ENCODE data around the gene MTAP.

The MTAP gene

DNA sequence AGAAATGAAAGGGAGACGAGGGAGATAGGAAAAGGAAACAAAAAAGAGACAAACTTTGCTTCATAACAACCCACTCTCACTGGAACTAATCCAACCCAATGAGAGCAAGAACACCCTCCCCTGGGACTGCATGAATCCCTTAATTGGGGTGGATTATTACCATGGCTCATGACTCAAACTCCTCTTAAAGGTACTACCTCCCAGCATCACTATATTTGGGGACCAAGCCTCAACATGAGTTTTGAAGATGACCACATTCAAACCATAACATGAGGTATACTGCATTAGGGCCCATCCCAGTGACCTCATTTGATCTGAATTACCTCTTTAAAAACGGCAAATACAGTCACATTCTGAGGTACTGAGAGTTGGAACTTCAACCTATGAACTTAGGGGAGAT is 8.0 kb downstream of the MTAP start:
- DNase-seq (ENCODE audit: insufficient read length) (no peak), FAIRE-seq (no peak)
- TF ChIP-seq POLR2AphosphoS5 (IDR thresholded peaks at IDR 0.05; ENCODE audit: low read depth, low read length) (no peak), POLR2A (IDR thresholded peaks at IDR 0.05; ENCODE audit: low read depth, low read length) (no peak), TAF1 (IDR thresholded peaks at IDR 0.05; ENCODE audit: borderline replicate concordance, low read depth, low read length) (no peak)

DNA sequence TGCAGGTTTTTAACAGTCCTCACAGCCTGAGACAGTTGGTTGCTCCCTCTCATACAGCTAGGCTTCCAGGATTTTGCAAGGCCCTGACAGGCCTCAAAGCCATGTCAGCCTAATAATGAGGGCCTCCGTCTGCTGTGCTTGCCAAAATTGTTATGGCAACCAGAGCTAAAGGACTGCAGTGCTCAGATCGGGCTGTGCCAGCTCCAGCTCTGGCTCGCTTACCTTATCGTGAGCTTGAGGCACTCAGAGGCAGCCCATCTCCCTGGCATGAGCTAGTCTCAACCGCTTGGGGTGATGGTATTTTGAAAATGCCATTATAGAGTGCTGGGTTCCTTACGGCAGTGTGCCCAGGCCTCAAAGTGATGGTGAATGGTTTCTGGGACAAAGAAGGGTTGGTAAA is 8.4 kb downstream of the MTAP start:
- DNase-seq (ENCODE audit: insufficient read length) (no peak), FAIRE-seq (no peak)
- TF ChIP-seq POLR2AphosphoS5 (IDR thresholded peaks at IDR 0.05; ENCODE audit: low read depth, low read length) (no peak), POLR2A (IDR thresholded peaks at IDR 0.05; ENCODE audit: low read depth, low read length) (no peak), TAF1 (IDR thresholded peaks at IDR 0.05; ENCODE audit: borderline replicate concordance, low read depth, low read length) (no peak)

DNA sequence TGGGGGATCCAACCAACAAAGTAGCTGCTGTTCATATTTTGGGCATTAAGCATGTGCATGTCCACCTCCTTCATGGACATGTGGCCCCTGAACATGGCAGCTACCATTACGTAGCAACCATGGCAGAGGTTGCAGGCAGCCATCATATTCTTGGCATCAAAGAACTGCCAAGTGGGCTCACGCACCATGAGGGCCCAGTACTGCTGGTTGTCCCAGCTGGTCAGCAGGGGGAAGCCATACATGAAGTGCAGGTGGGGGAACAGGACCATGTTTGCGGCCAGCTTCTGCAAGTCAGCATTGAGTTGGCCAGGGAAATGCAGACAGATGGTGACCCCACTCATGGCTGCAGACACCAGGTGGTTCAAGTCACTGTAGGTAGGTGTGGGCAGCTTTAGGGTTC is 9.5 kb downstream of the MTAP start:
- DNase-seq (ENCODE audit: insufficient read length) (no peak), FAIRE-seq (no peak)
- no peak for TF ChIP-seq POLR2A (IDR thresholded peaks at IDR 0.05; ENCODE audit: low read depth, low read length)
- no peak for TF ChIP-seq POLR2AphosphoS5 (IDR thresholded peaks at IDR 0.05; ENCODE audit: low read depth, low read length)
- no peak for TF ChIP-seq TAF1 (IDR thresholded peaks at IDR 0.05; ENCODE audit: borderline replicate concordance, low read depth, low read length)

DNA sequence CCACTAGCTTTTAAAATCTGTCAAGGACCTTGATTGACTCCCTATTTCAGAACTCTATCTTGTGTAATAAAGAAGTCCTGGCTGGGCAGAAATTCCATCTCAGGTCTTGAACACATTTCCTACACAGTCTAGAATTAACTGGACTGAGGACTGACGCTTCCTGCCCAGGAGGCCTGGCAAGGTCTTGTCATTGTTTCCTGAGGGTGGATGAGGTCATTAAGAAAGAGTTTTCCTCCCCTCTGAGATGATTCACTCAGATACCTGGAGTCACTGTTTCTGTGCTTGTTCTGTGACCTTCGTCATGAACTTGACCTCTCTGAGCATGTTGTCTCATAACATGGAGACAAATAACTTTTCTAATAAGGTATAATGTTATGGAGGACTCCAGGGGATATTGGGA is 10.0 kb downstream of the MTAP start:
- DNase-seq (ENCODE audit: insufficient read length) (no peak), FAIRE-seq (no peak)
- TF ChIP-seq POLR2A (IDR thresholded peaks at IDR 0.05; ENCODE audit: low read depth, low read length): no peak
- no peak for TF ChIP-seq TAF1 (IDR thresholded peaks at IDR 0.05; ENCODE audit: borderline replicate concordance, low read depth, low read length)
- TF ChIP-seq POLR2AphosphoS5 (IDR thresholded peaks at IDR 0.05; ENCODE audit: low read depth, low read length): no peak

DNA sequence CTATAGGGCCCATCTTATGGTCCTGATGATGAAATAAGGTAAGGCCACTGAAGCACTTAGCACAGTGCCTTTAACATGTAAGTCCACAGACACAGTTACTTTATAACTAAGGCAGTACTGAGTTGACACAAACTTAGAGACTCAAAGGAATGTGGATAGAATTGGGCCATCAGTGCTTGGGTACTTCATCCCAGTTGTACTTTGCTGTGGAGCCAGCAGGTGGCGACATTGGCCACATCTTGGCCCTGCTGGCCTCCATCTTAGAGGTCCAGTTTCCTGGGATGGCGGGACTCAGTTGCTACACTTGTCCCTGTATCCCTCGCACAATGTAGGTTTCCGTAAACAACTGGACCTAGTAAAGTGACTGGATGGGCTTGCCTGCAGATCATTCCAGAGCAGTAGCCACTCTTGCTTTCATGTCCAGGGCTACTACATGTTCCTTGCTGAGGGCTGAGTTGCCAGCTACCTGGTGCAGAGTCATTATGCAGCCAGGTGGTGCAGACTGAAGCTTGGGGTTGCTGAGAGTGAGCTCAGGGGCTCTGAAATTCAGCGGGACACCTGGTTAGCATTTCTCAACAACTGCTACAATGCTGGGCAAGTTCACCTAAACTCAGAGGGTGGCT is 10.6 kb downstream of the MTAP start:
- FAIRE-seq (peak; percentile 94), DNase-seq (ENCODE audit: insufficient read length) (no peak)
- TF ChIP-seq POLR2AphosphoS5 (IDR thresholded peaks at IDR 0.05; ENCODE audit: low read depth, low read length) (no peak), POLR2A (IDR thresholded peaks at IDR 0.05; ENCODE audit: low read depth, low read length) (no peak), TAF1 (IDR thresholded peaks at IDR 0.05; ENCODE audit: borderline replicate concordance, low read depth, low read length) (no peak)

DNA sequence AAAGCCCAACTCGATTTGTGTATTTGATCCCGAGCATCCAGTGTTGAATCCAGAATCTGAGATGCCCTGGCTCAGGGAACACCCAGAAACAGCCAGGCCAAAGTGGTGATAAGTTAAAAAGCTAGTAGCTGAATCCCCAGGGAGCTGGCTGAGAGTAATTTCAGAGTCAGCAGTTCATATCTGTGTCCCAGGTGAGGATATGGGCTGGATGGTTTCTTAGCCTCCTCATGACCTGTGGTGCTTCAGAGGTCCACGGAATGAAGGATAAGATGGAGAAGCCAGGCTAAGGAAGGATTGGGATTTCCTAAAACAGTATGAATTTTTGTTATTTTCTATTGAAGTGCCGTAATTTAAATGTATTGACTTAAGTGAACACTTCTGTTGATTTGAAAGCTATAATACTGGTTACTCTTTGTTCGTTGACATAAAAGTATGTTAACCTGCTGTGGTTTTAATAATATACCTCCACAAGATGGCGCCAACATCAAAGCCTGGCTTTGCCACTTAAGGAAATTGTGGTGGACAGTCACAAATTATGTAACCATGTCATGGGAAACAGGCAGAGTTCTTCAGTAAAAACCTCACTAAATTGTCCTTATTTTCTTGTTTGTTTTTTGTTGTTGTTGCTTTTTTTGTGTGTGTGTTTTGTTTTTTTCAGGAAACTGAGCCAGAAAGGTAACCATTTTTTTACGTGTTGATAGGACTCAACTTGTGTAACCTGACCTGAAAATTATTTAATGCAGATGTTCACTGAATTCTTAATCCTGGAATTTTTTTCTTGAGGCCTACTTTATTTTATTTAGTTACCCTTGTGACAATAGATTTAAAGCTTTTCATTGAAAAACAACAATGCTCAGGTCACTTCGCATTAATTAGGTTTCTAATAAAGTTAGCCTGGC is 11.4 kb downstream of the MTAP start:
- DNase-seq (ENCODE audit: insufficient read length): no peak
- TF ChIP-seq POLR2A (IDR thresholded peaks at IDR 0.05; ENCODE audit: low read depth, low read length) (no peak), TAF1 (IDR thresholded peaks at IDR 0.05; ENCODE audit: borderline replicate concordance, low read depth, low read length) (no peak), POLR2AphosphoS5 (IDR thresholded peaks at IDR 0.05; ENCODE audit: low read depth, low read length) (no peak)

DNA sequence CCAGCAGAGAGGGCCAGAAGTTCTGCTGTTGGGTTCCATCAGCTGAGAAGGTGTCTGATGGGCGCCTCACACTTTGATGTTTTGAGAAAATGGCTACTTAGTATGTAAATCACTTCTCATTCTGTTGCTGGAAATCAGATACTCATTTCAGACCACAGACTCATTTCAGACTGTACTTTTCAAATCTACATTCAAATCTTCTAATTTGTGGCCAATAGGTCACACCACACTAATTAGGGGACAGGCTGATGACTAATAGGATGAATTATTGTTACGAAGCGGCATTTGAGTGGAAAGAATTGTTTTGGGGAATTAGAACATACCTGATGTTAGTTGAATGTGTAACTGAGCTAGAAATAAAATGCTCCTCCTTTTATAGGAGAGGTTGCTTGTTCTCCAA is 13.2 kb downstream of the MTAP start:
- no peak for FAIRE-seq

More for the DNA sequence above, 11.4 kb downstream of the MTAP start:
- peak; percentile 77 for FAIRE-seq

DNA sequence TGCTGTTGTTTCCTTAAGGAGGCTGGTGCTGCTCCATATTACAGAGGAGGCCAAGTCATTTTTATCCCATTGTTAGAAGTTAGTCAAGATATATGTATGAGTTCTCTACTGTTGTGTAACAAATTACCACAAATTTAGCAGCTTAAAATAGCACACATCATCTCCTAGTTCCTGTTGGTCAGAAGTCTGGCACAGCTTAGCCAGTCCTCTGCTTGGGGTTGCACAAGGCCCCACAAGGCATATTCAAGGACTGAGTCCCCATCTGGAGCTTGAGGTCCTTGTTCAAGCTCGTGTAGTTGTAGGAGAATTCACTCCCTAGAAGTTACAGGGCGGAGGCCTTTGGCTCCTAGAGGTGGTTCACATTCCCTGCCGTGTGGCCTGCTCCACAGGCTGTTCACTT is 14.7 kb downstream of the MTAP start:
- FAIRE-seq (no peak), DNase-seq (ENCODE audit: insufficient read length) (no peak)
- no peak for TF ChIP-seq TAF1 (IDR thresholded peaks at IDR 0.05; ENCODE audit: borderline replicate concordance, low read depth, low read length)
- no peak for TF ChIP-seq POLR2AphosphoS5 (IDR thresholded peaks at IDR 0.05; ENCODE audit: low read depth, low read length)
- TF ChIP-seq POLR2A (IDR thresholded peaks at IDR 0.05; ENCODE audit: low read depth, low read length): no peak

More for the DNA sequence above, 13.2 kb downstream of the MTAP start:
- TF ChIP-seq POLR2A (IDR thresholded peaks at IDR 0.05; ENCODE audit: low read depth, low read length): no peak
- TF ChIP-seq TAF1 (IDR thresholded peaks at IDR 0.05; ENCODE audit: borderline replicate concordance, low read depth, low read length): no peak
- TF ChIP-seq POLR2AphosphoS5 (IDR thresholded peaks at IDR 0.05; ENCODE audit: low read depth, low read length): no peak
- DNase-seq (ENCODE audit: insufficient read length): no peak

DNA sequence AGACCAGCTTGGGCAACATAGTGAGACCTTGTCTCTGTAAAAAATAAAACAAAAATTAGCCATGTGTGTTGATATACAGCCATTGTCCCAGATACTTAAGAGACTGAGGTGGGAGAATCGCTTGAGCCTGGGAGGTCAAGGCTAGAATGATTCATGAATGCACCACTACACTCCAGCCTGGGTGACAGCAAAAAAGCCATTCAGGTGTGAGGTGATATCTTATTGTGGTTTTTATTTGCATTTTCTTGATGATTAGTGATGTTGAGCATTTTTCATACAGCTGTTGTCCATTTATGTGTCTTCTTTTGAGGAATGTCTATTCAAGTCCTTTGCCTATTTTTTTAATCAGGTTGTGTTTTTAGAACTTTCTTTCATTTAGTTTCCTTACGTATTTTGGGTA is 23.2 kb downstream of the MTAP start:
- TF ChIP-seq POLR2A (IDR thresholded peaks at IDR 0.05; ENCODE audit: low read depth, low read length) (no peak), TAF1 (IDR thresholded peaks at IDR 0.05; ENCODE audit: borderline replicate concordance, low read depth, low read length) (no peak), POLR2AphosphoS5 (IDR thresholded peaks at IDR 0.05; ENCODE audit: low read depth, low read length) (no peak)
- no peak for FAIRE-seq
- no peak for DNase-seq (ENCODE audit: insufficient read length)

DNA sequence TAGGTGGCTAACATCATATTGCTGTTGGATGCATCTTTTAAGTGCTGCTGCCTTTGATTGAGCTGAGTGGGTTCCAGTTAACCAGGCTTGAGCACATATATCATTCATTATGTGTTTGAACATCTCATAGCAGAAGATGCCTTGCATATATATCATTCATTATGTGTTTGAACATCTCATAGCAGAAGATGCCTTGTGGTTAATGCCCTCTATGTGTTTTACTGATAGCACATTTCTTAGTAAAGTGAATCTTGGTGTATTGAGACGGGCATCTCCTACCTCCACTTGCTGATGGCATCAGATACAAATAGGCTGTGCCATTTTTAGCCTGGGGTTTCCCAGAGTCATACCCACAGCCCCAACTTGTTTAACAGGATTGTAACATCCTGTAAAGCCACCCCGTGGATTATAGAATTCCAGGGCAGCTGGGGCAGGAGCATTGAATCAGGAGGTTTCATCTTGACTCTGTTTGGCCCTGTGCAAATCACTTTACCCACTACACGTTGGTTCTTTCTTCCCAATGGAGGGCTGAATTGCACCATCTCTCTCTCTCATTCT is 26.5 kb downstream of the MTAP start:
- FAIRE-seq (peak; percentile 76), DNase-seq (ENCODE audit: insufficient read length) (no peak)
- no peak for TF ChIP-seq POLR2A (IDR thresholded peaks at IDR 0.05; ENCODE audit: low read depth, low read length)
- TF ChIP-seq TAF1 (IDR thresholded peaks at IDR 0.05; ENCODE audit: borderline replicate concordance, low read depth, low read length): no peak
- TF ChIP-seq POLR2AphosphoS5 (IDR thresholded peaks at IDR 0.05; ENCODE audit: low read depth, low read length): no peak

DNA sequence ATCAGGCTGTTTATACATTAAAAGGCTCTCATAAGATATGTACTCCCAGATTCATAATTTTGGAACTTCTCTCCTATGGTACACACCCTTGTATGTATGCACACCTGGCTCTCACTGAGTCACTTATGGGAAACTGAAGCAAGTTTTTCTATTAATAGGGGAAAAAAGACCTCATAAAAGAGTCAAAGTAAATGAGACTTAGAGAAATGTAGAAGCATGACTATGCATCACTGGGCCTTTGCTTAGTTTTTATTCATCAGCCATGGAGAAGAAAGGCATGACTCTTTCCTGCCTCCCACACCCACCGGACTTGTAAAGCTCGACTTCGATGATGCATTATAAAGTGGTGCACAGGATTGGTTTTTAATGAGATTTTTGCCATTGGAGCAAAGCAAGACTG is 28.2 kb downstream of the MTAP start:
- FAIRE-seq (peak; percentile 33), DNase-seq (ENCODE audit: insufficient read length) (no peak)
- TF ChIP-seq POLR2AphosphoS5 (IDR thresholded peaks at IDR 0.05; ENCODE audit: low read depth, low read length) (no peak), POLR2A (IDR thresholded peaks at IDR 0.05; ENCODE audit: low read depth, low read length) (no peak), TAF1 (IDR thresholded peaks at IDR 0.05; ENCODE audit: borderline replicate concordance, low read depth, low read length) (no peak)

Measured in GM12892 (cell line).